Measurements from ENCODE around the gene RANBP17. TPM values are rescaled to one million over a fixed set of nuclear protein-coding genes. Genes with fewer than 3 reads are reported as not detected.
"Not testable (repeated sequence)": the region's sequence is repeated elsewhere in the genome, so short reads cannot be mapped to it uniquely, and the experiment has no call there.

Gene RANBP17
- total RNA-seq, 1 donor from 2014 or later: 197 TPM

- DNase-seq (ENCODE audit: low spot score): not testable (repeated sequence)
These were observed 436.1 kb downstream of the RANBP17 start for GRCh38 chr5:171297941-171298340.

- no peak for DNase-seq (ENCODE audit: low spot score)
These were observed 437.4 kb downstream of the RANBP17 start for GRCh38 chr5:171299228-171299627.

GRCh38 chr5:171299851-171300250, 438.0 kb downstream of the RANBP17 start:
- peak; percentile 33 for DNase-seq (ENCODE audit: low spot score)

DNA sequence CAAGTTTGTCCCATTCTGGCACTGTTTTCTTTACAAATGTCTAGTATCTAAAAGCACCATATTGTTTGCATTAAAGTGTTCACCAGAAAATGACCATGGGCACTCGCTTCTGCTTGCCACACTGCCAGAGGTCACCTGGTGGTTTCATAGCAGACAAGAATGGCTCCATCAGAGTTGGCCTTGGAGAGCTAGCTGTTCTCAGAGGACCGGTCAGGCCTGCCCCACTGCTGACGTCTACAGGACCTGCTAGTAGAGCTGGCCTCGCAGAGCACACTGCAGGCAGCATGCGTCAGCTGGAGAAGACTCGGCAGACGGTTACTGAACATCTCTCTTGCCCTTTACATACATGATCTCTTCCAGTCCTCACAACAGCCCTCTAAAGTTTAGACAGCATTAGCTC, 438.5 kb downstream of the RANBP17 start:
- no peak for DNase-seq (ENCODE audit: low spot score)

GRCh38 chr5:171306166-171306565, 444.3 kb downstream of the RANBP17 start:
- DNase-seq (ENCODE audit: low spot score): no peak

DNA sequence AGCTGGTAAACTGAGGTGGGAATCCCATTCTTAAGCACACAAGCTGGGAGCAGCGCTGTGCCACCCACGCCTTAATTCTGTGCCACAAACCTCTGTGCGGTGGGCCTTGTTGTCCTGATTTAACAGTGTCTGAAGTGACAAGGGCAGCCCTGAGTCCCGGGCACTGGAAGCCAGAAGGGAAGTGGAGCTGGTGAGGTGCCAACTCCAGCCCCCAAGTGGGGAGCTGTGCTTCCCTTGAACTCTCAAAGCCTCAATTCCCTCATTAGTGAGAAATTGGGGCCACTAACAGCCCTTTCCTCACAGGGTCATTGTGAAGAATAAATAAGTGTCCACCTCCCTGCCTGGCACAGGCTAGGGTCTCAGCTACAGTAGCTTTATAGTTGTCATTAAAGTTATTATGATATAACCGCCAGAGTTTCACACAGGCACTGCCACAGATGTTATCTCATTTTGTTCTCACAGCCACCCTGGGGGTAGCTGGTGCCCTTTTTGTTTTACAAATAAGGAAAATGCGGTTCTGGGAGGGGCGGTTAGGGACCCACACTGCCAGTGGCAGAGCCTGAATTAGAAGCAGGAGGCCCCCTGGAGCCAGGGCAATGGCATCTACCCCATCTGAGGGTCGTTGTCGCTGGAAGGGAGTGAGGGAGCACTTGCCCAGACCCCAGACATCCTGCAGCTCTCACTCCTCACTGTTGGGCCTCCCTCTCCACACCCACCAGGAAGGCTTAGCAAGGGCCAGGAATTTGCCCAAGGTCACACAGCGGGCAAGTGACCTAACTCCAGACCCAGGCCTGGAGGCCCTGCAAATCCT, 445.2 kb downstream of the RANBP17 start:
- no peak for DNase-seq (ENCODE audit: low spot score)

DNA sequence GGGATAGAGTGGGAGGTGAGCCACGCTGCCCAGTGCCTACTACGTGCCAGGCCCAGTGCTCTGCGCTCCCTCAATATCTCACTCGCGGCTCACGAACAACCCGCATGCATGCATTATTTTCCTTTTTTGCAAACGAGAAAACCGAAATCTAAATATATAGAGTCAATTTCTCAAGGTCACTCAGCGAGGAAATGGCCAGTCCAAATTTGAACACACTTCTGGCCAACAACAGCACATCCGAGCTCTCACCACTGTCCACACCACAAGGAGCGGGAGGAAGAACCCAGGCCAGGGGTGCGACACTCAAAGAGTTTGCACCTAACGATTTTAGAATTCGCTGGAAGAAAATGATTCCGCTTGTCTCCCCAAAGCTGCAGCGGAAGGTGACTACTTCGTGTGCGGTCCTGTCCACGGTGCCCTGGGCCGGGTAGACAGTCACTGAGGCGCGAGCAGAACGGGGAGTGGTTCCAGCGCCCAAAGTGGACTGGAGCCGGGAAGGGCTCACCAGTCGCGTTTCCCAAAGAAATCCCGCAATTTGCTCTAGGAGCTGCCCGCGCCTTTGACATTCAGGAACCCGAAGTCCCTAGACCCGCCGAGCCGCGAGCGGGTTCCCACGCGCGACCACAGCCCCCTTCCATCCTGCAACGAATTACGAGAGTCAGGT, 446.1 kb downstream of the RANBP17 start:
- no peak for DNase-seq (ENCODE audit: low spot score)

DNA sequence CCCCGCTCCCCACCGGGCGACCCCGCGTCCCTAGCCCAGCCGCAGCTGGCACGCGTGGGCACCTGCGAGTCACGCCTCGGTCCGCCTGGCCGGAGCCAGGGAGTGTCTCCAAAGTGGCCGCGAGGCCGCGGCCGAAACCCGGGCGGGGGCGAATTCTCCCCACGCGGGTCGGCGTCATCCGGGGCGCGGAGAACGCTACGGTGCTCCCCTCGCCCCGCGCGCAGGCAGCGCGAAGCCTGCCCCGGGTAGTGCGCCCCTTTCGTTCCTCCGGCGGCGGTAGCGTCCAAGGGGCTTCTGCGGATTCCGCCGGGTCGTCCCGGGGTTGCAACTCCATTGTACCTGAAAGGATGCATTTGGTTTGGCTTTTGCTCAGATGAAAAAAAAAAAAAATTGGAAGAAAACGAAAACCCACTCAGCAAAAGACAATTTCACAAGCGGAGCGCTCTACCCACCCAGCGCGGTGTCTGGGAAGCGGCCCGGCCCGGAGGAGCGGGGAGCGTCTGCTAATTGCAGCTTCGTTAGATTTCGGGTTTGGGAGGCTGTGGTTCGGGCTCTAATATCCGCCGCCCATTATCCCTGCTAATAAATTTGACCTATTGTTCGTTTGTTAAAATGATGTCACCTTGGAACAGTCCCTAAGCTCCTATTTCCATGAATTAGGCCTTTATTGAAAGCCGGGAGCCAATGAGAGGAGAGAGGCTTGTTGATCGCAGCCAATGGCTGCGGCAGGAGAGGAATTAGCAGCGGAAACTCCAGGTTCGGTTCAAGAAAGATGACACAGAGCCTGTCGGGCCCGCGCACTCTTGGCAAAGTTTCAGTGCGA, 446.8 kb downstream of the RANBP17 start, which contains the start of gene TLX3:
TSS of gene TLX3 (plus strand) at position 796 of the 823 bp plus-strand sequence. CDS start 118 bp downstream, outside the sequence.
- peak; percentile 26 for DNase-seq (ENCODE audit: low spot score)

DNA sequence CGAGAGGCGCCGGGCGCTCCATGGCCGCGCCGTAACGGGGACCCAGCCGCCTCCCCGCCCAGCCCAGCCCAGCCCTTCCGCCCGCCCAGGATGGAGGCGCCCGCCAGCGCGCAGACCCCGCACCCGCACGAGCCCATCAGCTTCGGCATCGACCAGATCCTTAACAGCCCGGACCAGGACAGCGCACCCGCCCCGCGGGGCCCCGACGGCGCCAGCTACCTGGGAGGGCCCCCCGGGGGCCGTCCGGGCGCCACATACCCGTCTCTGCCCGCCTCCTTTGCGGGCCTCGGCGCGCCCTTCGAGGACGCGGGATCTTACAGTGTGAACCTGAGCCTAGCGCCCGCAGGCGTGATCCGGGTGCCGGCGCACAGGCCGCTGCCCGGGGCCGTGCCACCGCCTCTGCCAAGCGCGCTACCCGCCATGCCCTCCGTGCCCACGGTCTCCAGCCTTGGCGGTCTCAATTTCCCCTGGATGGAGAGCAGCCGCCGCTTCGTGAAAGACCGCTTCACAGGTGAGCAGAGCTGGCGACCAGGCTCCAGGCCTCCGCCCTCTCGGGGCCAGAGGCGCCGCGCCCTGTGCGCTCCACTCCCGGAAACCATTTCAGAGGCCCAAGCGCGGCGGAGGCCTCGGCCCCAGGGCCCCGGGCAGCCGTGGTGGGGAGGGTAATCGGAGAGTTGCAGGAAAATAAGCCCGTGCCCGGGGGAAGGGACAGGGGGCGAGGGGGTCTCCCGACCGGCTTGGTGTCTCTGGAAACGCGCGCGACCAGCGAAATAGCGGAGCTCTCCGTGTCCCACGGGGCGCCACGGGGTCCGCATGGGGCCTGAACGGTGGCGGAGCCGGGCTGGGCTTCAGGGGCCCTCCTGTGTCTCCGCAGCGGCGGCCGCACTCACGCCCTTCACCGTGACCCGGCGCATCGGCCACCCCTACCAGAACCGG, 447.7 kb downstream of the RANBP17 start:
- DNase-seq (ENCODE audit: low spot score): no peak

- no peak for DNase-seq (ENCODE audit: low spot score)
These were observed 448.5 kb downstream of the RANBP17 start for GRCh38 chr5:171310212-171310818.

DNA sequence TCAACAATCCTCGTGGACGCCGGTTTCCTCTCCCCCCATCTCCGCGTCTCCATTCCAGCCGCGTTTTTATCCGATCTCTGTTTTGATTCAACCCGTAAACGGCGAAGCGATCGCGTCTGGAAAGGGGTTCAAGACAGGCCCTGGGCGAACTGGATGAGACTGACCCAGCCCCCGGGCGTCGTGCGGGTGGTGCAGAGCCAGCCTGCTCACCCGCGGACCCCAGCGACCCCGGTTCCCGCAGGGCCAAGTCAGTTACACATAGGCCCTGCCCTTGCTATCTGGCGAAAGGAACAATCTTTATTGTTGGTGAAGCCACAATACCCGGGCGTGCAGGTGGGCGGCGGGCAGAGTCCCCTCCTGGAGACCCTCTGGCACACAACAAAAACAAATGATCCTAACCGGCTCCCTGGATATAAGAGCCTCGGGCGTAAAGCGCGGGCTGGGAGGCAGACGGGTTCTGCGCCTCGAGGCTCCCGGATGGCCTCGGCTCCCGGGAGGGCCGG, 449.1 kb downstream of the RANBP17 start:
- DNase-seq (ENCODE audit: low spot score): no peak

DNA sequence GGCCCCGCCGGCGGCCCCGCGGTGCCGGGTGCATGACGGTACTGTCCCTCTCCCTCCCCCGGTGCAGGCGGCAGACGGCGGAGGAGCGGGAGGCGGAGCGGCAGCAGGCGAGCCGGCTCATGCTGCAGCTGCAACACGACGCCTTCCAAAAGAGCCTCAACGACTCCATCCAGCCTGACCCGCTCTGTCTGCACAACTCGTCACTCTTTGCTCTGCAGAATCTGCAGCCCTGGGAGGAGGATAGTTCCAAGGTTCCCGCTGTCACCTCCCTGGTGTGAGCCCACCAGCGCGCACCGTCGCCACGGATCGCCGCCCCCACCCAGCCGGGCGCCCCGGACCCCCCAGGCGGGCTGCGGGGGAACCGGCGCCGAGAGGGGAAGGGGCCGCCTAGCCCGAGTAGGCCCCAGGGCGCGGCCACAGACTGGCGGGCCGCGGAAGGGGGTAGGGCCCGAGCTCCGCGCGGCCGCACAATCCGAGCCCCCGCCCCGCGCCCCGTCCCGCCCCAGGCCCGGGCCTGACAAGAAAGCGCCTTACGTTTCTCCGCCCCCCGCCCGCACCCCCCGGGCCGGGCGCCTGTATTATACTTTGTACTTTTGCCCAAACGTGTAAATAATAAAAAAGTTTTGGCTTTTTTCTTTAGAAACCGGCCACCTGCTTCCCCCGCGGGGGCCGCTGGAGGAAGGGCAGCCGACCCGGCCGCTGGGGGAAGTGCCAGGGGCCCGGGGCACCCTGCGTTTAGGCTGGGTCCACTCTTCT, 449.7 kb downstream of the RANBP17 start:
- peak; percentile 43 for DNase-seq (ENCODE audit: low spot score)

DNA sequence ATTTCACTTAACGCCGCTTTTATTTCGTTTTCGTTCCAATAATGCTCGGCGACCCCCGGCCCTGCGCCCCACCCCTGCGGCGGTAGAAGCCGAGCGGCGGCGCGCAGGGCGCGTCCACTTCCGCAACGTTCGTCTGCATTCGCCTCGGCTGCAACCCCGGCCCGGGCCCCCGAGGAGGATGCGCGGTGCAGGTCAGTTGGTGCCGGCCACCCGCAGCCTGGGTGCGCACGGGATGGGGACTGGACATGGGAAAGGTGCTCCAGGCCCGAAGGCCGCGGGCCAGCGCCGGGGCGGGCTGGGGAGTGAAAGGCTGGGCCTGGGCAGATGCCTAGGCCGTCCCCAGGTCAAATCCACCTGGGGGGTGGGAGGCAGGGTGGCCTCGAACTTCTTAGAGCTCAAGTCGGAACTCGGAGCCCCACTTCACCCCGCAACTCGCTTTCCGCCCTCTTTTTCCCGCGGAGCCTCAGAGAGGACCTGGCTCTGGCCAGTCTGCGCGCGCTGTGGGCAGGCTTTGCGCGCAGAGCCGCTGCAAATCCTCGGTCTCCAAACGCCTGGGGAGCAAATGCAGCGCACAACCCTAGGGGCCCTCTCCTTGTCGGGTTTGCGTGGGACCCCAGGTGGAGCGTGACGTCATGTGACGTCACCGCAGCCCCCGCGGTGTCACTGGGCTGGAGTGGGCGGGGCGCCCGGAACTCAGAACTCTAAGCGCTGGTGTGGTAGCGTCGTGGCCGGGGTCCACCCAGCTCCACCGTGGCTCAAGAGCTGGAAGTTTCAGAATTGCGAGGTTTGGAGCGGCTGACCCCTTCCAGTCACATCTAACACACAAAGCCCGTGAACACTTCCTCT, 450.5 kb downstream of the RANBP17 start:
- DNase-seq (ENCODE audit: low spot score): no peak

DNA sequence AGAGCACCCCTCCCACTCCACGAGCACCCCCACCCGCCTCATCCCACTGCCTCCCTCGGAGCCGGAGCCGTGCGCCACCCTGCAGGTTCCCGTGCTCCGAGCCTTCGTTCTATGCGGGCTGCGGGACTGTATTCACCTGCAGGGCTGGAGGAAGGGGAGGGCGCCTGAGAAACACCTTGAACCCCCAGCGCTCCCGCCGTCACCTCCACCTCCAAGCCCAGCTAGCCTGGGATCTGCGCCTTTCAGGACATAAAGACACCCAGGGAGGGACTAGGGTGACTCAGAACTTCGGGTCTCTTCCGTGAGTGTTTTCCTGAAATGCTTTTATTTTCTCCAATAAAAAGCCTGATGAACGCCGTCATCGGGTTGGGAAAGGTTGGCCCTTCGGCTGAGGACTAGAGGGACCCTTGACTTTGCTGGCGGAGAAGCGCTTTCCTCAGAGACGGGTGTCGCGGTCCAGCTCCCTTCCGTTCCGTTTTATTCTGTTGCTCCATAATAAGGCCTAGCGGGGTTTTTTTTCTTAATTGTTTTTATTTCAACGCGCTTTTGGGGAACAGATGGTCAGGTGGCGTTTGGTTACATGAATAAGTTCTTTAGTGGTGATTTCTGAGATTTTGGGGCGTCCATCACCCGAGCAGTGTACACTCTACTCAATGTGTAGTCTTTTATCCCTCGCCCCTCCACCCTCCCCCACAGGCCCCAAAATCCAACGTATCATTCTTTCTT, 451.8 kb downstream of the RANBP17 start:
- no peak for DNase-seq (ENCODE audit: low spot score)

GRCh38 chr5:171314728-171315385, 453.0 kb downstream of the RANBP17 start:
- no peak for DNase-seq (ENCODE audit: low spot score)

GRCh38 chr5:171315386-171315891, 453.6 kb downstream of the RANBP17 start:
- DNase-seq (ENCODE audit: low spot score): no peak

- no peak for DNase-seq (ENCODE audit: low spot score)
These were observed 454.1 kb downstream of the RANBP17 start for GRCh38 chr5:171315925-171316257.
